HG03571 (cell line): Measurements from ENCODE around the gene FKBP9.
"Not testable (repeated sequence)": the region's sequence is repeated elsewhere in the genome, so short reads cannot be mapped to it uniquely, and the experiment has no call there.

Experiments
- ATAC-seq: cut with Tn5 transposase; IDR thresholded peaks from one replicate; pipeline ENCODE4 v1.9.1; 2021; ENCODE audit not compliant: unreplicated experiment

FKBP9 gene

DNA sequence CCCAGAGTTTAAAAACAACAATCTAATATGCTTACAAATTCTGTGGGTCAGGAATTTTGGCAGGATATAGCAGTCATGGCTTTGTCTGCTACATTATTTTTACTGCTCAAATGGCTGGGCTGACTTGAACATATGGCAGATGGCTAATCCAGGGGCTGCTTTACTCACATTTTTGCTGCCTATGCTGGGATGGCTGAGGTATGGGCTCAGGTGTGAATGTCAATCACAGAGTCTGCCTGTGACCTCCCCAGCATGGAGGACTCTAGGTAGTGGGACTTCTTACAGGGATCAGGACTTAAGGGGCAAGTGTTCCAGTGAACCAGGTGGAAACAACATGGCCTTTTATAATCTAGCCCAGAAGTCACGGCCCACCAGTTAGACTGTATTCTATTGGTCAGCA lies 4.4 kb upstream of the FKBP9 start:
- ATAC-seq, result no peak

DNA sequence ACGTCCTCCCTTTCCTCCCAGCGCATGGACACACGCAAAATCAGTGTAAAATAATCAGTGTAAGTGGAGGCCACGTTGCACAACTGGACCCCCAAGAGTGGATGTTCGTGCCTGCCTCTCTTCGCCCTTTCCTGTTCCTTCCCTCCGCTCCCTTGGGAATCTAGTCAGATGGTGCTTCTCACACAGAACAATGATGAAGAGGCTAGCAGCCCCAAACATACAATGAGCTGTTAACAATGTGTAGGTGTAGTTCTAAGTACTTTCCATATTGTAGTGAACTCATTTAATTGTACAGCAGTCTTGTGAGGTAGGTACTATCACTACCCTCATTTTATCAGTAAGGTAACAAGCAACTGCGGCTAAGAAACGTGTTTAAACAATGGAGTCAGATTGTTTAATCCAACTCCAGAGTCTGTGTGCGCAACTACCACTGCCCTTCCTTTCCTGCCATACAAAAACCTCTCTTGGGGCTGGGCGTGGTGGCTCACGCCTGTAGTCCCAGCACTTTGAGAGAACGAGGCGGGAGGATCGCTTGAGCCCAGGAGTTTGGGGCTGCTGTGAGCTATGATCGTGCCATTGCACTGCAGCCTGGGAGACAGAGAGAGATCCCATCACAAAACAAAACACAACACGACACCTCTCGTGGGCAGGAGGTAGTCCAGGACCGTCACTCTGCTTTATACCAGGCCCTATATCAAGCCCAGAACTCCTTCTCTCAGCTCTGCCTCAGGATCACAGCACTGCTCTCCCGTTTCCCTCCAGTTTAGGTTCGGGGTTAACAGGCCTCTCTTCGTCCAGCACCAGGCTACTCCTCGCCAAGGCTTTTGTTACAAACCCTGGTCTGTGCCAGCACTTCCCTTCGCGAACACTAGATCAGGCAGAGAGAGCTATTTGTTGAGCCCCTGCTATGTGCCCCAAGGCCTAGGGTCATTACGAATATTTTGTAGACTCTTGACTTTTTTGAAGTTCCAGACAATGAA lies 1.1 kb downstream of the FKBP9 start:
- no peak for ATAC-seq

DNA sequence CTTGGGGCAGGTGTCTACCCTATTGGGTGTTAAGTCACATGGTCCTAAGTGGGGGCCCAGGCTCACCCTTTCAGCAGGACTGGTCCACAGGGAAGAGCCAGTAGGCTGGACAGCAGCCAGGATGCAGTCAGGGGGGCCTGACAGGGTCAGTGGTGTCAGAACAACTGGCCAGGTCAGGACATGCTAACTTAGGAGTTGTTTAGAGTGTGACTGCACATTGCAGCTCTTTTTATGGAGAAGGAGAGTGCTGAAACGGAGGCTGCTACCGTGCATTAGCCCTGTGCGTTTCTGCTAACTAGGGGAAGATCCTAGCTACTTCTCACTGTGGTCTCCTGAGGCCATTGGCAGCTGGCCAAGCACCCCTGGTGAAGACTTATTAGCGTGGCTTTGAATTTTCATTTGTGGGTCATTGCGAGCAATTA lies 6.7 kb downstream of the FKBP9 start:
- ATAC-seq, result not testable (repeated sequence)

DNA sequence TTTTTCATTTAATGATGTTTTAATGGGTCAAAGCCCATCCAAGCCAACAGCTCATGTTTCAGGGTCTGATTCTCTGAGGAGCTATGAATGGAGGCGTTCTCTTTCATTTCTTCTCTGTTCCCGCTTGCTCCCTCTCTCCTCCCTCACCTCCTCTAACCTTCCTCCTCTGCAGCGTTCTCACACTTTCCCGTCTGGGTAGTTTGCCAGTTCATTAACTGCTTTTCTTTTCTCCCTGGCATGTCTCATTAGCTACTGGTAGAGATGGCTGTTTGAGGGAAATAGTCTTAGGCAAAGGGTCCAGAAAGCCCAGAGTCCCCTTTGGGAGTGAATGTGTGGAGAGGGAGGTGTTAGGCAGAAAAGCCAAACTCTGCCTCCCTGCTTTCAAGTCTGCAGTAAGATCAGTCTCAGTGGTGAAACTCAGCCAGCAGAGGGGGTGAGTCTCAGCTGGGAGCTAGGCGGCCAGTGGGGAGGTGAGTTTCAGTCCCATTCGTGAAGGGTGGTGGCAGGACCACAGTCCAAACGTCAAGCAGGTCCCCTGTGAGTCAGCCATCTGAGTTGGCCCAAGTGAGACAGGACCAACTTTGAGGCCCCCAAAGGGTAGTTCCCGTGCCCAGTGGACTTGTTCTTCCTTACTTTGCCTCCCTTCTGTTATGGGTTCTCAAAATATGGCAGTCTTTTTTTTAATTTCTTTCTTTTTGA lies 7.4 kb downstream of the FKBP9 start:
- ATAC-seq, result peak; percentile 99

DNA sequence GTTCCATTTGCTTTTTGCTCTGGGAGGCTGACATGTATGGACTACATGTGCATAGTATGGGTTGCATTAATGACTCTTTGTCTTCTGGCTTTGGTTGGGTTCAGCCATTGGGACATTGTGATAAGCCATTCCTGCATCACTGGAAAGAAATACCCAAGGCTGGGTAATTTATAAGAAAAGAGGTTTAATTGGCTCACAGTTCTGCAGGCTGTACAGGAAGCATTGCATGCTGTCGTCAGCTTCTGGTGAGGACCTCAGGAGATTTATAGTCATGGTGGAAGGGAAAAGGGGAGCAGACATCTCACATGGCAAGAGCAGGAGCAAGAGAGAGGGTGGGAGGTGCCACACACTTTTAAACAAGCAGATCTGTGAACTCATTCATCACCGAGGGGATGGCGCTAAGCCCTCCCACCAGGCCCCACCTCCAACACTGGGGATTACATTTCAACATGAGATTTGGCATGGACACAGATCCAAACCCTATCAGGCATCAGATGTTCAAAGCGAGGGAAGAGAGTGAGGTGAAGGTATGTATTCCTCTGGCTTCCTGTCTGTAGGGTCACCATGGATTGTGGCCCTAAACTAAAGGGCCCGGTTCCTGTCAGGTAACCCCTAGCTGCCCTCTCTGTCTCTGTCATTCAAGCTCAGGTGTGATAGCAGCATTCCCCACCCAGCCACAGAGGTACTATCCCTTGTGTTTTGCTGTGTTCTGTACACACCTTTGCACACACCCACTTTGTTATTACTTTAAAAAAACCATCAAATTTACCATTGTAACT lies 9.4 kb downstream of the FKBP9 start:
- not testable (repeated sequence) for ATAC-seq

DNA sequence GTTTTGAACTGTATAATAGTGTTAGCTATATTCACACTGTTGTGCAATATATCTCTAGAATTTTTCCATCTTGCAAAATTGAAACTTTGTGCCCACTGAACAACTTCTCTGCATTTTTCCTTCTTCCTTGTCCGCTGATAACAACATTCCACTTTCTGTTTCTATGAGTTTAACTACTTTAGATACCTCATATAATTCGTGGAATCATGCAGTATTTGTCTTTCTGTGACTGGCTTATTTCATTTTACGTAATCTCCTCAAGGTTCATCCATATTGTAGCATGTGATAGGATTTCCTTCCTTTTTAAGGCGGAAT lies 10.0 kb downstream of the FKBP9 start:
- not testable (repeated sequence) for ATAC-seq

DNA sequence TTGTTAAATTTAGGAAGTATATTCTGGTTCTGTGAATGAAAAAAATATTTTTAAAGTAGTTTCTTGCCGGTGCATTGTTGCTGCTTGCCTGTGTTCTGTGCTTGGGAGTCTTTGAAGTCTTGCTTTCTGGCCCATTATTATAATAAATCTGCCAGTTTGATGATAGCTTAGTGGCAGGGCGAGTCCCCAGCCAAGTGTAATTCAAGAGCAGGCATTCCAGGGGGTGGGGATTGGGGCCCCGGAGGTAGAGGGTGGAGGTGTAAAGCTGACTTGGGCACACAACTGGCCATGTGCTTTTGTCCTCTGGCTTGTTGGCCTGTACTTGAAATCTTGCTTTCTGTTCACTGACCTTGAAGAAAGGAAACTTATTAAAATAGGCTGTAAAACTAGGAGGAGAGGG lies 14.7 kb downstream of the FKBP9 start:
- ATAC-seq, result not testable (repeated sequence)

DNA sequence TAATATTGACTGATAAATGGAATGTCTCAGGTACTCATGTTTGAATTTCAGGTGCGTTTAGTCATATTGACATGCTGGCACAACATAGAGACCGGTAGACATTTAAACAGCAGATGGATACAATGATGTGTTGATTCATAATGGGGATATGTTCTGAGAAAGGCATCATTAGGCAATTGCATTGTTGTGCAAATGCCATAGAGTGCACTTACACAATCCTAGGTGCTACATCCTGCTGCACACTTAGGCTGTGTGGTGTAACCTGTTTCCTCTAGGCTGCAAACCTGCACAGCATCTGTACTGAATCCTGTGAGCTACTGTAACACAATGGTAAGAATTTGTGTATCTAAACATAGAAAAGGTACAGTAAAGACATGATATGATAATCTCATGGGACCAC lies 19.9 kb downstream of the FKBP9 start:
- not testable (repeated sequence) for ATAC-seq

DNA sequence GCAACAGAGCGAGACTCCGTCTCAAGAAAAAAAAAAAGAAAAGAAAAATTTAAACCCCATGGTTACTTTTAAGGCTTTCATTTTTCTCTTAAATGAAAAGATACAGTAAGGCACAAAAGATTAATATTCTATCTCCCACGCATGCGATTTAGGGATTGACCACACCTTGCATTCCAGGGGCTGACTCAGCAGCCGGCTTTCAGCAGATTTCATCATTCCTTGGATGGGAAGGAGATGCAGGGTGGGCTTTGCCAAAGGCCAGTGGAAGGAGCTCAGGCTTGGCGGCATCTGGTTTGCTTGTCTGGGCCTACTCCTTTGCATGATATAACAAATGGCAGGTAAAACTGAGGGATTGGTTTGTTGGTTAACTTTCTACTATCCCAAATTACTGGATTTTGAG lies 22.0 kb downstream of the FKBP9 start:
- not testable (repeated sequence) for ATAC-seq

DNA sequence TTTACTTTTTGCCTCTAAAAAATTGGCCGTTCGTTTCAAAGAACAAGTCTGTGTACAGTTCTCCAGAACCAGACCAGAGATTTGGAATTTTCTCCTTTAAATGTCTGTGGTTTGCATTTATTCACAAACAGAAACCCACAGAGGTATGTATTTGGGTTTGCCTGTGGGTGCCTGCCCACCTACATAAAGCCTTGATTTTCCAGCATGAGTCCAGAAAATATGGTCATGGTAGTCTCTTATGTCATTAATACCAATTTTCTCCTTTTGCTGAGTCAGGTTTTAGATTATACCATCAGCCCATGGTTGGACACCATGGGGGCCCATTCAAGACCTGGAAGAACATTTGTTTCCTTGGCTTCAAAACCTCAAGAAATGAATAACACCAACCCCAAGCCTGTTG lies 22.7 kb downstream of the FKBP9 start:
- ATAC-seq, result not testable (repeated sequence)

DNA sequence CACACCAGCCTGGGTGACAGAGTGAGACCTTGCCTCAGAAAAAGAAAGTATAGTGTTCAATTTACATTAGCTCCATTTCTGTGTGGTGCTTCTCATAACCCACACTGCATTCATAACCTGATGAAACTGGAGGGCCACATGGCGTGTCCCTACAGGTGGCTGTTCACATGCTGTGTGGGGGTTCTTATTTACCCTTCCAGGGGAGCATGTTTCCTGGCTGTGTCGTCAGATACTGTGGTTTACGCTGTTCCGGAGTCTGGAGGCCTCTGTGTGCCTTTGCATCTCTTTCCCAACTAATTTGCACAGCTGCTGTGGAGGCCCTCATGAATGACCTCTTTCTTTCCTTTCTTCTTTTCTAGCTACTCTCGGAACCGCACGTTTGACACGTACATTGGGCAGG lies 30.9 kb downstream of the FKBP9 start:
- peak; percentile 63 for ATAC-seq

DNA sequence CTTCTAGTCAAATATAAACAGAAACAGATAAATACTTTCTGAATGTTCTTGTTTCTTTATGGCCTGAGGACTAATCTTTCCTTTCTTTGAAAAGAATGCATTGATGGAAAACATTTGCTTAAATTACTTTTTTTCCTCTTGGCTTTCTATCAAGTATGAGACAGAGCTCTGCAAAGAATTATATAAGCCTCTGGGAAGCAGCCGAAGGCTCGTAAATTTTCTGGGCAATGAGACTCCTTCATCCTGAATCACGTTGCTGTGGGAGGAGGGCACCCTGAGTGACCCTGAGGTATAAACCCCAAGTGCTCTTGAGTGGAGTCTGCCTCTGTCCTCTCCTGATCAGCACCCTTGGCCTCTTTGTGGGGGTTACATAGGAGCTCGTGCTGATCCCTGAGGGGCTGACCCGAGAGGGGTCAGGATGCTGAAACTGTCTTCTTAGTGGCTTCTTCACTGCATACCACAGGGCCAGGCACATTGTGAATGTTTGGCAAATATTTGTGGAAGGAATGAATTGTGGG lies 33.9 kb downstream of the FKBP9 start:
- ATAC-seq, result not testable (repeated sequence)

DNA sequence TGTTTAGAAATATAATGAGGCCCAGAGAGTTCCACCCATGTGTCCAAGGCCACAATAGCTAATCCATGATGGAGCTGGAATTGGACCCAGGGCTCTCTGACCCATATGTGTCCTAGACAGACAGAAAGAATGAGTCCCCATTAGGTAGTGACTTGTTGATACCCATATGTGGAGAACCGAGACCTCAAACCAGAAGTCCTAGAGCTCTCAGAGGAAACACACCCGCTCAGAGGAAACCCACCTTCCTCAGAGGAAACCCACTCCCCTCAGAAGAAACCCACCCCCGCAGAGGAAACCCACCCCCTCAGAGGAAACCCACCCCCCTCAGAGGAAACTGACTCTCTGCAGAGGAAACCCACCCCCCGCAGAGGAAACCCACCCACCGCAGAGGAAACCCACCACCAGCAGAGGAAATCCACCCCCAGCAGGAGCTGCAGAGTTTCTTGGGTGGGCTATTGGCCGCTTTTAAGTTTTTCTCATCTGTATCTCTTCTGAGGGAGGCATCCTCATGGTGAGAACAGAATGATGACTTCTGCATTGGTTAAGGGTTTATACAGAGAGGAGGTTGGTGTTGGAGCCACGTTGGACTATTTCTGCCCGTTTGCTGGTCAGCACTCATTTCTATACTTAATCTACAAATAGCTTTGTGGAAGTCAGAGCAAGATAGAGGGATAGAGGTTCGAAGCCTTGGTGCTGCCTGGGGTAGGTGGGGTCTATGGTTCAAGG lies 34.9 kb downstream of the FKBP9 start:
- not testable (repeated sequence) for ATAC-seq

DNA sequence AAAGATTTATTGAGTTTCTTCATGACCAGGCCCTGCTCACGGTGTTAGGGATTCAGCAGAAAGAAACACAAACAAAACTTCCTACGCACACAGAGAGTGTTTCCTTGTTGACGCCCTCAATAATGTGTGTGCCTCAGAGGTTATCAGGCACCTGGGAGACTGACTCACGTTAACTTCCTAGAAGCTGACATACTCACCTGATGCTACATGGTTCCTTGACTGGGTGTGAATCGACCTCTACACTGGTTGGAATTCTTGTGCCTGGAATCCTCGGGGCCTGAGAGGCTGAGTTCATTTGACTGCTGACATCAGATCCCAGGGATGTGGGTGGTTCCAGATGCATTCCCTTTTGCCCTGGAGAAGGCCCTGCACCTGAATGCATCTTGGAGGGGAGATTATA lies 35.5 kb downstream of the FKBP9 start:
- ATAC-seq, result not testable (repeated sequence)

DNA sequence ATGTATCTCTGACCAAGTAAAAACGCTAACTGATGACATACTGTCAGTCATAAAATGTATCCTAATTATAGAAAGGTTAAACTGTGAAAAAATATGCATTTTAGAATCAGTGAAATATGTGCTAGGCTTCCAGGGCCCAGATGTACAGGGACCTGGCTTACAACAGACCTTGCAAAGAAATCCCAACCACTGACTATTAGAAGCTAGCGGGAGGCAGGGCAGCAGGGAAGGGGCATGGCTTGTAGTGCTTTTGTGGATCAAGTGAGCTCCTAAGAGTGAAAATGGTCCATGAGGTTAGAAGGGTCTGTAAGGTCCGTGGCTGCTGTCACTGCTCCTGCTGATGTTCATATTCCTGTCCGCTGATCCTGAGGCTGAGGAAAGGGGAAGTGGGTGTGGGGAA lies 40.7 kb downstream of the FKBP9 start:
- not testable (repeated sequence) for ATAC-seq

DNA sequence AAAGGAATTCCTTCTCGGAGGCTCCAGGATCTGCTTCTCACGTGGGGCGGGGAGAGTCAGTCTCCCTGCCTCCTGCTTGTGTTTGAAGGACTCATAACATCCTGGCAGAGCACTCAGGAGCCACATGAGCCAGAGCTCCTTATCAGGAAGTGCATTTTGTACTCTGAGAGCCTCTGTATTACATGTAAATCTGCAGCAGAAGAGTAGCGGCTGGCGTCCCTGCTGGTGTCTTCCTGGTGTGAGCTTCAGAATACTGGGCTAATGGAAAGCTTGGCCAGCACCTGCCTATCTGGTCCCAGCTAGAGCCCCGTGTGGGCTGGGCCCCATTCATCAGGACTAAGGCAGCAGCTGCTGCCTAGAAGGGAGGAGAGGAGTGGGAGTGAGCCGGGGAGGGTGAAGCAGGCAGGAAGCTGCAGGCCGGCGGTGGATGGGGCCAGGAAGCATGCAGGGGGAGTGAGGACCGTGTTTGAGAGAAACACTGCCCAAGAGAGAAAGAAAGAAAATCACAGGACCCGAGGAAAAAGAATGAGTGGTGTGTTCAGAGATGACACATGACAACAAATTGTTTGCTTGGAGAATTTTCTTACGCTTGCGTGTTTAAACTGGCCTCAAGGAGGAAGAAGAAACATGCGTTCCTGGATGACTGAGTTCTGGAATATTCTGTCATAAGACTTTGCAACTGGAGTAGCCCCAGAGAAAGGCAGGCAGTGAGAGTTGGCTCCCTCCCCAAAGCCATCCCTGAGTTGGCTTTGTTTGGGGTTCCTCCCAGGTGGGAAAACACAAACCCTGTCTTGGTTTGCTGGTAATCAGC lies 41.3 kb downstream of the FKBP9 start:
- ATAC-seq, result peak; percentile 63

DNA sequence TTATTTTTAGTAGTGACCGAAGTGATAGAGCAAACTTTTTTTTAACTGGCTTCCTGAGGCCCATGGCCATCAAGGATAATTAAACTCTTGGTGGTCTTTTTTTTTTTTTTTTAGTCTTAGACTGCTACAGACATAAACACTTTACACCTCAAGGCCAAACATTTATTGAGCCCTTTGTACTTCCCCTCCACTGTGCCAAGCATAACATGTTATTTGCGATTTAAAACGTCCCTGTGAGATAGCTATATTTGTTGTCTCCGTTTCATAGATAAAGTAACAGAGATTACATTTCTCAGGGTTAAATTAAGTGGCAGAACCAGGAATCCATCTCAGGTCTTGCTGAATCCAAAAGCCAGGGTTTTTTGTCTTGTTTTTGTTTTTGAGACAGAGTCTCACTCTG lies 42.1 kb downstream of the FKBP9 start:
- ATAC-seq, result not testable (repeated sequence)

DNA sequence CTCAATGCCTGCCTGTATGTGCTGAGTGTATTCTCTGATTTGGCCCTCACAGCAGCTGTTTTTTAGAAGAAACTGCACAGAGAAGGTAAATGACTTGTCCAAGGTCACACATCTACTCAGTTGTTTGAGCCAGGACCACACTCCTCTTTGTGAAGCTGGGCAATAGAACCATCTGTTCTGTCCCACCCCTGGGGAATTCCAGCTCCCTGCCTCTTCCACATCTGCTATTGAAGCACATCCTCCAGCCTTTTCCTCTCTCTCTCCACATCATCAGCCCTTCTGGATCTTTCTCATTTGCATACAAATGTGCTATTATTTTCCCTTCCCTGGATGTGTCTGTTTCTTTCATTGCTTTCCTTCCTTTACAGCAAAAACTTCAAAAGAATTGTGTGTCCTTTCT lies 45.9 kb downstream of the FKBP9 start:
- not testable (repeated sequence) for ATAC-seq

DNA sequence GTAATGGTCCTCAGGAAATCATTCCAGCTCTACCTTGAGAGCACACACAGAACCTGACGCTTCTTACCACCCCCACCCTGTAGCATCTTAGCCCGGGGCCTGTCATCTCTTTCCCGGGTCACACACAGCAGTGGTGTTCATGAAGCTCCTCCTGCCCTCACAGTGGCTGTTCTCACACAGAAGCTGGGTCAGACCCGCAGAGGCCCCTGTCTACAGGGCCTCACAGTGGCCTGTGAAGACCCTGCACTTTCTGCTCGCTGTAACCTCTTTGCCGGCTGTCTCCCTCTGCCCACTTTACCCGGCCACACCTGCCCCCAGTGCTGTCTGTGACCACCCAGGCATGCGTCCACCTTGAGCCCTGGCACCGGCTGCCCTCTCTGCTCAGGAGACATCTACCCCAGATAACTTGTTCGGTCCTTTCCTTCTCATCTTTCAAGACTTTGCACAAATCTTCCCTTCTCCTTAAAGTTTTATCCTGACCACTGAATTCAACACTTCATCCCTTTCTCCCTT lies 46.9 kb downstream of the FKBP9 start:
- not testable (repeated sequence) for ATAC-seq
